HCT116 (cell line): ENCODE measurements around the gene ELP6. TPM values are rescaled to one million over a fixed set of nuclear protein-coding genes. Genes with fewer than 3 reads are reported as not detected.

ENCODE experiments used
- ATAC-seq: fragments of 200-7000 bp; cut with Tn5 transposase; 2 replicates; pipeline ENCODE4 v1.9.1; 2020; ENCODE audit warnings: mild to moderate bottlenecking, moderate library complexity
- BruUV-seq: library from RNA; stranded (reverse); fragments of 400-500 nt; replicated peaks from 2 replicates; lab custom pipeline; 2021; lab: Mats Ljungman, UMichigan
- CTCF ChIA-PET: fragments of 300-600 bp; sonication (Branson Sonifier 250); formaldehyde crosslinking; loops from one replicate; lab custom pipeline; 2021; ENCODE audit warnings: antibody characterized with exemption; lab: Charles Lee
- POLR2A ChIA-PET: fragments of 300-600, 350-600 bp; sonication (Branson Sonifier 250); formaldehyde crosslinking; loops from one replicate; lab custom pipeline; 2021; ENCODE audit warnings: antibody characterized with exemption; lab: Charles Lee
- RAD21 ChIA-PET, 2 experiments: fragments of 300-600 bp; sonication (Branson Sonifier 250); formaldehyde crosslinking; loops; one replicate each; lab custom pipeline; 2023; ENCODE audit warnings: low total read pairs in 2 of 2; ENCODE audit not compliant: uncharacterized antibody in 2 of 2, unreplicated experiment in 2 of 2, low non-redundant PET in 1 of 2; lab: Charles Lee
- DNase-seq: peaks from one replicate; pipeline ENCODE4 v3.0.0-alpha.2; 2010; ENCODE audit warnings: low read depth, low spot score
- H2AFZ ChIP-seq: fragments of 200-600 bp; shearing (Covaris generic), sonication (generic); 2 replicates; pipeline ENCODE4 v1.6.1; 2017; ENCODE audit warnings: low read depth, mixed run types, mixed read lengths, antibody characterized with exemption, low read length; ENCODE audit not compliant: poor library complexity, severe bottlenecking
- H3K27ac ChIP-seq: 2 replicates; pipeline ENCODE4 v1.5.1; 2012; ENCODE audit warnings: low read depth, low read length
- H3K27me3 ChIP-seq: fragments of 200-600 bp; sonication (generic); 2 replicates; pipeline ENCODE4 v1.6.1; 2016; ENCODE audit warnings: mixed run types, low read length, mixed read lengths; ENCODE audit not compliant: insufficient read depth
- H3K36me3 ChIP-seq, 2 experiments: fragments of 200-500 bp in 1 of 2; fragments of 200-600 bp in 1 of 2; sonication (Bioruptor generic) in 1 of 2; sonication (generic) in 1 of 2; 2 replicates each; pipeline versions ENCODE4 v1.5.1 to v1.6.1; 2014 to 2016; ENCODE audit warnings: low read length in 2 of 2, inconsistent platforms in 1 of 2, mixed read lengths in 1 of 2, mixed run types in 1 of 2; ENCODE audit not compliant: insufficient read depth in 2 of 2, control insufficient read depth in 1 of 2
- H3K4me1 ChIP-seq, 2 experiments: fragments of 200-600 bp in 1 of 2; sonication (generic) in 1 of 2; 2 replicates each; pipeline versions ENCODE4 v1.5.1 to v1.6.1; 2012 to 2017; ENCODE audit warnings: low read length in 2 of 2, inconsistent platforms in 1 of 2, mild to moderate bottlenecking in 1 of 2, mixed read lengths in 1 of 2, mixed run types in 1 of 2, moderate library complexity in 1 of 2; ENCODE audit not compliant: insufficient read depth in 2 of 2, control insufficient read depth in 1 of 2
- H3K4me2 ChIP-seq: fragments of 200-600 bp; sonication (generic); 2 replicates; pipeline ENCODE4 v1.6.1; 2017; ENCODE audit warnings: mixed run types, low read length, mixed read lengths
- H3K4me3 ChIP-seq, 2 experiments: fragments of 200-600 bp in 1 of 2; sonication (generic) in 1 of 2; replicated peaks in 1 of 2; 2 replicates each; pipeline ENCODE4 v1.5.1; 2011 to 2016; ENCODE audit warnings: low read length in 2 of 2, control low read depth in 1 of 2, low read depth in 1 of 2, mild to moderate bottlenecking in 1 of 2, mixed read lengths in 1 of 2, mixed run types in 1 of 2
- H3K79me2 ChIP-seq: fragments of 200-600 bp; sonication (generic); 2 replicates; pipeline ENCODE4 v1.6.1; 2017; ENCODE audit warnings: mild to moderate bottlenecking, mixed run types, low read length, moderate library complexity, mixed read lengths; ENCODE audit not compliant: insufficient read depth
- H3K9ac ChIP-seq: fragments of 200-600 bp; sonication (generic); 2 replicates; pipeline ENCODE4 v1.6.1; 2016; ENCODE audit warnings: low read length, mixed read lengths
- H3K9me2 ChIP-seq: fragments of 200-600 bp; sonication (generic), shearing (Covaris generic); 2 replicates; pipeline ENCODE4 v1.6.1; 2017; ENCODE audit warnings: mixed run types, mild to moderate bottlenecking, moderate library complexity; ENCODE audit not compliant: insufficient read depth
- H3K9me3 ChIP-seq, 2 experiments: fragments of 200-500 bp in 1 of 2; fragments of 200-600 bp in 1 of 2; sonication (Bioruptor generic) in 1 of 2; sonication (generic) in 1 of 2; 2 replicates each; pipeline ENCODE4 v1.6.1; 2014 to 2017; ENCODE audit warnings: low read length in 2 of 2, mixed read lengths in 2 of 2, inconsistent platforms in 1 of 2, low read depth in 1 of 2, mild to moderate bottlenecking in 1 of 2, mixed run types in 1 of 2, moderate library complexity in 1 of 2; ENCODE audit not compliant: control insufficient read depth in 1 of 2, insufficient read depth in 1 of 2
- H4K20me1 ChIP-seq: fragments of 200-600 bp; sonication (generic), shearing (Covaris generic); 2 replicates; pipeline ENCODE4 v1.6.1; 2017; ENCODE audit warnings: mixed run types, mild to moderate bottlenecking, moderate library complexity; ENCODE audit not compliant: insufficient read depth
- CBX3 ChIP-seq: IDR thresholded peaks from 2 replicates; pipeline ENCODE4 v1.6.1; 2012; ENCODE audit warnings: low read depth
- CEBPB ChIP-seq: IDR thresholded peaks from 2 replicates; pipeline ENCODE4 v1.6.1; 2012; ENCODE audit warnings: low read depth
- CTCF ChIP-seq, 3 experiments: fragments of 200-600 bp in 1 of 3; sonication (generic) in 1 of 3; IDR thresholded peaks in 2 of 3; conservative IDR thresholded peaks in 1 of 3; 2 replicates each; pipeline ENCODE4 v1.5.1; 2012 to 2017; ENCODE audit warnings: low read depth in 2 of 3, low read length in 2 of 3, antibody characterized with exemption in 1 of 3, borderline replicate concordance in 1 of 3, control low read depth in 1 of 3, mild to moderate bottlenecking in 1 of 3, mixed read lengths in 1 of 3, mixed run types in 1 of 3, moderate library complexity in 1 of 3; ENCODE audit not compliant: insufficient read depth in 1 of 3
- EZH2 ChIP-seq: fragments of 200-600 bp; sonication (generic); IDR thresholded peaks from 2 replicates; pipeline ENCODE4 v1.6.1; 2017; ENCODE audit warnings: antibody characterized with exemption, mixed run types
- EZH2phosphoT487 ChIP-seq: fragments of 200-600 bp; IDR thresholded peaks from 2 replicates; pipeline ENCODE4 v1.6.1; 2018; ENCODE audit warnings: antibody characterized with exemption, borderline replicate concordance
- FOSL1 ChIP-seq: IDR thresholded peaks from 2 replicates; pipeline ENCODE4 v1.6.1; 2012; ENCODE audit warnings: low read depth
- JUND ChIP-seq: IDR thresholded peaks from 2 replicates; pipeline ENCODE4 v1.6.1; 2012
- MAX ChIP-seq: IDR thresholded peaks from 2 replicates; pipeline ENCODE4 v1.6.1; 2012
- POLR2A ChIP-seq: IDR thresholded peaks from 2 replicates; pipeline ENCODE4 v1.7.0; 2011; ENCODE audit warnings: borderline replicate concordance; ENCODE audit not compliant: insufficient read depth, insufficient read length; ENCODE audit errors: extremely low read depth
- POLR2AphosphoS5 ChIP-seq: IDR thresholded peaks from 2 replicates; pipeline ENCODE4 v1.6.1; 2011; ENCODE audit warnings: mild to moderate bottlenecking, low read depth, low read length, moderate library complexity
- RAD21 ChIP-seq: IDR thresholded peaks from 2 replicates; pipeline ENCODE4 v1.6.1; 2012; ENCODE audit warnings: low read depth, mild to moderate bottlenecking
- SIN3A ChIP-seq: IDR thresholded peaks from 2 replicates; pipeline ENCODE4 v1.6.1; 2012; ENCODE audit warnings: low read depth
- SP1 ChIP-seq: IDR thresholded peaks from 2 replicates; pipeline ENCODE4 v1.6.1; 2012; ENCODE audit warnings: low read depth
- SRF ChIP-seq: IDR thresholded peaks from 2 replicates; pipeline ENCODE4 v1.6.1; 2012; ENCODE audit warnings: low read depth
- TCF7L2 ChIP-seq: IDR thresholded peaks from 2 replicates; pipeline ENCODE4 v1.7.0; 2011; ENCODE audit warnings: borderline replicate concordance, inconsistent platforms; ENCODE audit not compliant: insufficient read depth, insufficient read length; ENCODE audit errors: extremely low read depth
- YY1 ChIP-seq: IDR thresholded peaks from 2 replicates; pipeline ENCODE4 v1.6.1; 2011; ENCODE audit warnings: low read length, low read depth, moderate library complexity, mild to moderate bottlenecking; ENCODE audit not compliant: insufficient replicate concordance; ENCODE audit errors: extremely low read depth
- ZFX ChIP-seq: fragments of 450-650 bp; IDR thresholded peaks from 2 replicates; pipeline ENCODE4 v1.6.1; 2017
- ZNF274 ChIP-seq: fragments of 200-500 bp; sonication (Bioruptor generic); IDR thresholded peaks from 2 replicates; pipeline ENCODE4 v1.6.1; 2014; ENCODE audit warnings: mild to moderate bottlenecking, low read depth, low read length, inconsistent platforms
- intact Hi-C: fragments of 100-400 bp; cut with micrococcal nuclease; formaldehyde crosslinking; loops from 2 replicates; pipeline ENCODE4 v1.10.0; 2022
- total RNA-seq: library from RNA; stranded (reverse); gene quantifications from one replicate; pipeline ENCODE4 v1.2.1, GENCODE V29; 2021; ENCODE audit not compliant: unreplicated experiment
- TF ChIP-seq, protein P1 (sequence below): IDR thresholded peaks from 2 replicates; pipeline ENCODE4 v1.6.1; 2012; ENCODE audit warnings: low read depth
- TF ChIP-seq, protein P2 (sequence below): IDR thresholded peaks from 2 replicates; pipeline ENCODE4 v1.6.1; 2011; ENCODE audit warnings: mild to moderate bottlenecking, low read length, moderate library complexity; ENCODE audit not compliant: insufficient replicate concordance; ENCODE audit errors: extremely low read depth

Gene ELP6
- total RNA-seq, 1 experiment from 2014 or later, result 38.8 TPM

DNA sequence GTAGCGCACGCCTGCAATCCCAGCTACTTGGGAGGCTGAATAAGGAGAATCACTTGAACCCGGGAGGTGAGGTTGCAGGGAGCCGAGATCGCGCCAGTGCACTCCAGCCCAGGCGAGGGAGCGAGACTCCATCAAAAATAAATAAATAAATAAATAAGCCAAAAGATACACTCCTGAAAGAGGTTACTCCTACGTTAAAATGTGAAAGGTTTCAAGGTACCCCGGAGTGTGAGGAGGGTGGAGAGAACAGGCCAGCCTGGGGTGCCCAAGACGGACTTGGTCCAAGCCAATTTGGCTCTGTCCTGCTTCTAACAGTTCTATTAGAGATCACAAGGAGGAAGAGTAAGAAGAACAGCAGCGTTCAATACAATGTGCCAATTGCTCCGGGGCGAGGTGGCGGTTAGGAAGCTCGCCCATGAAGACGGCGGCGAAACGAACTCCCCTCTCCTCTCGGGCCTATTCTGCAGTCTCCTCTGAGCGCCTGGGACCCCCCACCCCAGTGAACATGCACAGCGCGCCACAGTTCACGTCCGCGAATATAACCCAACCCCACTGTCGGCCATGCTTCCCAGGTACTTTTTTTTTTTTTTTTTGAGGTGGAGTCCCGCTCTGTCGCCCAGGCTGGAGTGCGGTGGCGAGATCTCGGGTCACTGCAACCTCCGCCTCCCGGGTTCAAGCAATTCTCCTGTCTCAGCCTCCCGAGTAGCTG is 942 bp downstream of the ELP6 start:
- DNase-seq (no peak), ATAC-seq (peak; percentile 20)
- ChIA-PET RAD21 (no interaction called here), CTCF (no interaction called here), POLR2A (interaction anchor here (0.5 kb wide), 1 partner anchor 15 kb away, joined by 3 read pairs; no protein-coding TSS in a partner anchor)
- Histone ChIP-seq H3K4me3 (peak overlapping the region; percentile 84 to 94), H3K4me1 (peaks cover 2 to 20% of the 10 kb centered on the region in 2 experiments; a peak in 3 of 4 replicates), H3K27me3 (no peaks in the 10 kb centered on the region), H3K36me3 (peaks cover 11 to 19% of the 10 kb centered on the region in 2 experiments), H3K9me2 (no peaks in the 10 kb centered on the region), H3K79me2 (peaks cover 33% of the 10 kb centered on the region), H3K9ac (peak overlapping the region; percentile 92), H3K4me2 (peak overlapping the region; percentile 87), H2AFZ (no peak overlapping the region), H3K27ac (peak overlapping the region; percentile 86), H4K20me1 (no peaks in the 10 kb centered on the region), H3K9me3 (no peaks in the 10 kb centered on the region)
- intact Hi-C loops, result loop anchor here (1.0 to 2.0 kb wide), 2 partner anchors 38 to 91 kb away; partner anchors contain the start of gene SCAP
- TSS peak; percentile 50 for BruUV-seq
- TF ChIP-seq CBX3, result no peak
- no peak for TF ChIP-seq EZH2phosphoT487
- no peak for TF ChIP-seq CTCF (IDR thresholded peaks at IDR 0.05 in 2 of 3, conservative IDR thresholded peaks at IDR 0.05 in 1 of 3; ENCODE audit: borderline replicate concordance in 1 of 3, insufficient read depth in 1 of 3, low read depth in 2 of 3, low read length in 2 of 3)
- no peak for TF ChIP-seq TCF7L2
- TF ChIP-seq RAD21, result no peak
- TF ChIP-seq ZFX, result no peak
- TF ChIP-seq, protein P1, sequence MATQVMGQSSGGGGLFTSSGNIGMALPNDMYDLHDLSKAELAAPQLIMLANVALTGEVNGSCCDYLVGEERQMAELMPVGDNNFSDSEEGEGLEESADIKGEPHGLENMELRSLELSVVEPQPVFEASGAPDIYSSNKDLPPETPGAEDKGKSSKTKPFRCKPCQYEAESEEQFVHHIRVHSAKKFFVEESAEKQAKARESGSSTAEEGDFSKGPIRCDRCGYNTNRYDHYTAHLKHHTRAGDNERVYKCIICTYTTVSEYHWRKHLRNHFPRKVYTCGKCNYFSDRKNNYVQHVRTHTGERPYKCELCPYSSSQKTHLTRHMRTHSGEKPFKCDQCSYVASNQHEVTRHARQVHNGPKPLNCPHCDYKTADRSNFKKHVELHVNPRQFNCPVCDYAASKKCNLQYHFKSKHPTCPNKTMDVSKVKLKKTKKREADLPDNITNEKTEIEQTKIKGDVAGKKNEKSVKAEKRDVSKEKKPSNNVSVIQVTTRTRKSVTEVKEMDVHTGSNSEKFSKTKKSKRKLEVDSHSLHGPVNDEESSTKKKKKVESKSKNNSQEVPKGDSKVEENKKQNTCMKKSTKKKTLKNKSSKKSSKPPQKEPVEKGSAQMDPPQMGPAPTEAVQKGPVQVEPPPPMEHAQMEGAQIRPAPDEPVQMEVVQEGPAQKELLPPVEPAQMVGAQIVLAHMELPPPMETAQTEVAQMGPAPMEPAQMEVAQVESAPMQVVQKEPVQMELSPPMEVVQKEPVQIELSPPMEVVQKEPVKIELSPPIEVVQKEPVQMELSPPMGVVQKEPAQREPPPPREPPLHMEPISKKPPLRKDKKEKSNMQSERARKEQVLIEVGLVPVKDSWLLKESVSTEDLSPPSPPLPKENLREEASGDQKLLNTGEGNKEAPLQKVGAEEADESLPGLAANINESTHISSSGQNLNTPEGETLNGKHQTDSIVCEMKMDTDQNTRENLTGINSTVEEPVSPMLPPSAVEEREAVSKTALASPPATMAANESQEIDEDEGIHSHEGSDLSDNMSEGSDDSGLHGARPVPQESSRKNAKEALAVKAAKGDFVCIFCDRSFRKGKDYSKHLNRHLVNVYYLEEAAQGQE, result no peak
- no peak for TF ChIP-seq POLR2A
- TF ChIP-seq JUND, result no peak
- no peak for TF ChIP-seq SRF
- no peak for TF ChIP-seq YY1
- no peak for TF ChIP-seq POLR2AphosphoS5
- TF ChIP-seq, protein P2, sequence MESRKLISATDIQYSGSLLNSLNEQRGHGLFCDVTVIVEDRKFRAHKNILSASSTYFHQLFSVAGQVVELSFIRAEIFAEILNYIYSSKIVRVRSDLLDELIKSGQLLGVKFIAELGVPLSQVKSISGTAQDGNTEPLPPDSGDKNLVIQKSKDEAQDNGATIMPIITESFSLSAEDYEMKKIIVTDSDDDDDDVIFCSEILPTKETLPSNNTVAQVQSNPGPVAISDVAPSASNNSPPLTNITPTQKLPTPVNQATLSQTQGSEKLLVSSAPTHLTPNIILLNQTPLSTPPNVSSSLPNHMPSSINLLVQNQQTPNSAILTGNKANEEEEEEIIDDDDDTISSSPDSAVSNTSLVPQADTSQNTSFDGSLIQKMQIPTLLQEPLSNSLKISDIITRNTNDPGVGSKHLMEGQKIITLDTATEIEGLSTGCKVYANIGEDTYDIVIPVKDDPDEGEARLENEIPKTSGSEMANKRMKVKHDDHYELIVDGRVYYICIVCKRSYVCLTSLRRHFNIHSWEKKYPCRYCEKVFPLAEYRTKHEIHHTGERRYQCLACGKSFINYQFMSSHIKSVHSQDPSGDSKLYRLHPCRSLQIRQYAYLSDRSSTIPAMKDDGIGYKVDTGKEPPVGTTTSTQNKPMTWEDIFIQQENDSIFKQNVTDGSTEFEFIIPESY, result no peak
- TF ChIP-seq CEBPB, result no peak
- TF ChIP-seq SIN3A, result no peak; the same call in 1 of the 2 replicates
- no peak for TF ChIP-seq SP1
- TF ChIP-seq FOSL1, result no peak
- no peak for TF ChIP-seq ZNF274
- no peak; the same call in 1 of the 2 replicates for TF ChIP-seq MAX
- TF ChIP-seq EZH2, result no peak
